Endodermal cell (in vitro differentiated cells): Measurements from ENCODE around the gene CNTN4. TPM values are rescaled to one million over a fixed set of nuclear protein-coding genes. Genes with fewer than 3 reads are reported as not detected.
A peak's percentile ranks its signal among the peaks of the same experiment; 100 is the strongest.

Source experiments
- DNase-seq: peaks from one replicate; pipeline ENCODE4 v3.0.0-alpha.2; 2017
- H3K27ac ChIP-seq: 2 replicates; pipeline ENCODE4 v1.5.1; 2013; ENCODE audit warnings: mild to moderate bottlenecking, low read depth, low read length, moderate library complexity
- H3K27me3 ChIP-seq: 2 replicates; pipeline ENCODE4 v1.6.1; 2013; ENCODE audit warnings: mild to moderate bottlenecking, low read length, moderate library complexity; ENCODE audit not compliant: insufficient read depth, control insufficient read depth, poor library complexity, severe bottlenecking
- H3K36me3 ChIP-seq: 2 replicates; pipeline ENCODE4 v1.7.0; 2013; ENCODE audit warnings: mild to moderate bottlenecking, low read length, moderate library complexity; ENCODE audit not compliant: control insufficient read depth, insufficient read depth
- H3K4me1 ChIP-seq: one replicate; pipeline ENCODE4 v1.7.0; 2013; ENCODE audit warnings: low read length; ENCODE audit not compliant: control insufficient read depth, insufficient read depth
- H3K4me3 ChIP-seq: 2 replicates; pipeline ENCODE4 v1.5.1; 2013; ENCODE audit warnings: mild to moderate bottlenecking, low read length, moderate library complexity
- H3K9ac ChIP-seq: 2 replicates; pipeline ENCODE4 v1.6.1; 2013; ENCODE audit warnings: mild to moderate bottlenecking, low read length, moderate library complexity; ENCODE audit not compliant: poor library complexity, severe bottlenecking; ENCODE audit errors: extremely low read depth
- H3K9me3 ChIP-seq: 2 replicates; pipeline ENCODE4 v1.6.1; 2013; ENCODE audit warnings: mild to moderate bottlenecking, low read length, moderate library complexity; ENCODE audit not compliant: control insufficient read depth
- H3K27ac Mint-ChIP-seq: 2 replicates; pipeline ENCODE4 v1.8.0; 2020; ENCODE audit warnings: mixed read lengths
- H3K27me3 Mint-ChIP-seq: 2 replicates; pipeline ENCODE4 v1.8.0; 2021; ENCODE audit warnings: mild to moderate bottlenecking, mixed read lengths; ENCODE audit not compliant: insufficient read depth
- H3K36me3 Mint-ChIP-seq: 2 replicates; pipeline ENCODE4 v1.8.0; 2020; ENCODE audit warnings: low read depth, mixed read lengths
- H3K4me1 Mint-ChIP-seq: 2 replicates; pipeline ENCODE4 v1.8.0; 2020; ENCODE audit warnings: mixed read lengths
- H3K4me3 Mint-ChIP-seq: 2 replicates; pipeline ENCODE4 v1.8.0; 2020; ENCODE audit warnings: mild to moderate bottlenecking, moderate library complexity, mixed read lengths
- H3K9me3 Mint-ChIP-seq: 2 replicates; pipeline ENCODE4 v1.8.0; 2020; ENCODE audit warnings: mild to moderate bottlenecking, mixed read lengths
- CTCF ChIP-seq: fragments of 200-600 bp; sonication (generic); conservative IDR thresholded peaks from 2 replicates; pipeline ENCODE4 v1.5.0; 2021; ENCODE audit warnings: antibody characterized with exemption, mild to moderate bottlenecking
- WGBS, 2 experiments: methylation state at CpG; one replicate each; pipeline versions ENCODE4 v1.1.5 to v1.1.7; 2013; ENCODE audit warnings: missing lambda C conversion rate in 2 of 2, mixed read lengths in 1 of 2; ENCODE audit not compliant: insufficient coverage in 1 of 2, insufficient read length in 1 of 2; 5-methylcytosine and 5-hydroxymethylcytosine counted together
- total RNA-seq, 2 donors: library from RNA; stranded (reverse); fragmentation: NEBNext Ultra II Directional in 1 of 2; extraction: Animal tissue kit (Norgen Biotek cat#: 25700) in 1 of 2; gene quantifications; 2 replicates in 1 of 2; 3 replicates in 1 of 2; pipeline ENCODE4 v1.2.1, GENCODE V29; 2021

Gene CNTN4
- total RNA-seq, 2 donors from 2014 or later: 10.8 to 11.1 TPM

GRCh38 chr3:2156244-2156847 lies 57.7 kb downstream of the CNTN4 start:
- H3K27me3 ChIP-seq: no peaks in the 10 kb centered on the region
- no peaks in the 10 kb centered on the region for H3K36me3 ChIP-seq
- Mint-ChIP-seq H3K27me3 (peaks cover 9% of the 10 kb centered on the region), H3K9me3 (no peaks in the 10 kb centered on the region), H3K4me1 (peaks cover 3% of the 10 kb centered on the region), H3K27ac (no peak overlapping the region), H3K4me3 (peak overlapping the region; percentile 7), H3K36me3 (no peaks in the 10 kb centered on the region)
- WGBS, 2 experiments: 46 to 57% methylated on average over 16 to 19 of the region's 19 CpGs
- TF ChIP-seq CTCF: peak; percentile 98
- no peak overlapping the region for H3K4me3 ChIP-seq
- no peak overlapping the region for H3K9ac ChIP-seq
- H3K27ac ChIP-seq: no peak overlapping the region
- H3K4me1 ChIP-seq: no peaks in the 10 kb centered on the region
- peaks cover 18% of the 10 kb centered on the region for H3K9me3 ChIP-seq
- DNase-seq: peak; percentile 87

DNA sequence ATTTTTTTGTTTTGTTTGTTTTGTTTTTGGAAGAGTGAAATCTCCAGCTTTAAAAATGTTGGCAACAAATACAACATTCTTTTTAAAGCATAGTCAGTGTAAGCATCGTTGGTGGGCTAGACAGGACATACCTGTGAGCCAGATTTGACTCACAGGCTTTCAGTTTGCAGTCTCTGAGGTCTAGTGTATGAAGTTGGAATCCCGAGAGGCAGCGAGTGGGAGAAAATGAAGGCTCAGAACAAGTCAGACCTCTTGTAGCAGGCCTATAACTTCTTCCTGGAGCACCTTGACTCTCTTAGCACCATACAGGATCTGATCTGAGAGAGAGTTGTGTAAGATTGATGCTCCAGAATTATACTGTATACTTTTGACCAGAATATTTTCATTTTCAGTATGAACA lies 60.2 kb downstream of the CNTN4 start:
- Histone ChIP-seq H3K36me3 (no peaks in the 10 kb centered on the region), H3K4me3 (no peak overlapping the region), H3K9me3 (peaks cover 16% of the 10 kb centered on the region), H3K4me1 (no peaks in the 10 kb centered on the region), H3K9ac (no peak overlapping the region), H3K27me3 (no peaks in the 10 kb centered on the region), H3K27ac (no peak overlapping the region)
- no peak overlapping the region for H3K4me3 Mint-ChIP-seq
- no peaks in the 10 kb centered on the region for H3K9me3 Mint-ChIP-seq
- H3K27me3 Mint-ChIP-seq: peaks cover 9% of the 10 kb centered on the region
- no peak overlapping the region for H3K27ac Mint-ChIP-seq
- no peak for DNase-seq
- H3K4me1 Mint-ChIP-seq: peaks cover 3% of the 10 kb centered on the region
- no peaks in the 10 kb centered on the region for H3K36me3 Mint-ChIP-seq
- 70 to 82% methylated on average over 2 to 3 of the region's 3 CpGs for WGBS, 2 experiments
- TF ChIP-seq CTCF: no peak

GRCh38 chr3:2166552-2166951 lies 67.9 kb downstream of the CNTN4 start:
- Histone ChIP-seq H3K27ac (no peak overlapping the region), H3K27me3 (no peaks in the 10 kb centered on the region), H3K36me3 (no peaks in the 10 kb centered on the region), H3K4me3 (no peak overlapping the region), H3K4me1 (no peaks in the 10 kb centered on the region), H3K9ac (no peak overlapping the region), H3K9me3 (peaks cover 6% of the 10 kb centered on the region)
- H3K27me3 Mint-ChIP-seq: no peaks in the 10 kb centered on the region
- peaks cover 3% of the 10 kb centered on the region for H3K4me1 Mint-ChIP-seq
- TF ChIP-seq CTCF: peak; percentile 77
- no peaks in the 10 kb centered on the region for H3K36me3 Mint-ChIP-seq
- DNase-seq: no peak
- H3K27ac Mint-ChIP-seq: no peak overlapping the region
- H3K4me3 Mint-ChIP-seq: no peak overlapping the region
- 59% methylated on average over 3 of the region's 3 CpGs; no CpG with 5 or more reads in 1 of the 2 experiments for WGBS, 2 experiments
- H3K9me3 Mint-ChIP-seq: no peaks in the 10 kb centered on the region
